Transverse colon (tissue), 4 donors: ENCODE results near the gene RBBP8. TPM values are rescaled to one million over a fixed set of nuclear protein-coding genes. Genes with fewer than 3 reads are reported as not detected.

ENCODE experiments used
- DNase-seq: peaks from one replicate; pipeline ENCODE4 v3.0.0-alpha.2; 2019
- H3K27ac ChIP-seq, 4 donors: fragments of 200-600 bp; sonication (generic); 2 replicates each; pipeline ENCODE4 v1.5.1; 2016 to 2018; ENCODE audit warnings: inconsistent platforms in 4 of 4
- H3K27me3 ChIP-seq: fragments of 200-600 bp; sonication (generic); 2 replicates; pipeline ENCODE4 v1.5.1; 2017; ENCODE audit warnings: inconsistent platforms
- H3K36me3 ChIP-seq, 4 donors: fragments of 200-600 bp; sonication (generic); 2 replicates each; pipeline ENCODE4 v1.5.1; 2017 to 2019; ENCODE audit warnings: inconsistent platforms in 4 of 4
- H3K4me1 ChIP-seq, 4 donors: fragments of 200-600 bp; sonication (generic); 2 replicates each; pipeline ENCODE4 v1.5.1; 2017 to 2020; ENCODE audit warnings: inconsistent platforms in 4 of 4
- H3K4me3 ChIP-seq, 4 donors: fragments of 200-600 bp; sonication (generic); 1 replicate in 1 of 4; 2 replicates in 3 of 4; pipeline versions ENCODE4 v1.5.1 to v1.6.1; 2017 to 2019; ENCODE audit warnings: inconsistent platforms in 4 of 4
- H3K9me3 ChIP-seq, 2 donors: fragments of 200-600 bp; sonication (generic); 2 replicates each; pipeline ENCODE4 v1.5.1; 2017 to 2019; ENCODE audit warnings: inconsistent platforms in 2 of 2
- CTCF ChIP-seq, 5 experiments: fragments of 200-600 bp in 3 of 5; fragments of 450-650 bp in 2 of 5; sonication (generic) in 3 of 5; IDR thresholded peaks; 1 replicate in 2 of 5; 2 replicates in 3 of 5; pipeline ENCODE4 v1.5.1; 2016 to 2017; ENCODE audit warnings: antibody characterized with exemption in 5 of 5, inconsistent platforms in 3 of 5, mild to moderate bottlenecking in 2 of 5, moderate library complexity in 1 of 5
- EP300 ChIP-seq: sonication (generic); formaldehyde crosslinking; IDR thresholded peaks from one replicate; pipeline ENCODE4 v1.6.1; 2017; ENCODE audit warnings: antibody characterized with exemption, low read depth
- POLR2A ChIP-seq: fragments of 450-650 bp; IDR thresholded peaks from one replicate; pipeline ENCODE4 v1.6.1; 2016; ENCODE audit warnings: antibody characterized with exemption, mild to moderate bottlenecking, moderate library complexity
- POLR2AphosphoS5 ChIP-seq, 3 donors: sonication (generic); formaldehyde crosslinking; IDR thresholded peaks; one replicate each; pipeline ENCODE4 v1.6.1; 2016; ENCODE audit warnings: antibody characterized with exemption in 3 of 3
- WGBS, 2 donors: methylation state at CpG; one replicate each; pipeline ENCODE4 v1.1.5; 2018; ENCODE audit warnings: low coverage in 1 of 2; 5-methylcytosine and 5-hydroxymethylcytosine counted together
- in situ Hi-C, 4 donors: fragments of 200-750 bp; cut with MboI; loops; one replicate each; pipeline versions ENCODE4 v1.15.0 to v1.15.1; 2017; ENCODE audit warnings: low sequenced_read_pairs in 3 of 4, low pct_ligation_motif_present in 1 of 4, low pct_unique_long_range_greater_than_20kb in 1 of 4
- intact Hi-C: fragments of 100-400 bp; cut with DNase I; formaldehyde crosslinking; loops from one replicate; pipeline ENCODE4 v1.15.1; 2023; ENCODE audit warnings: low total_unique reads
- total RNA-seq, 4 donors: library from RNA; depleted of rRNA; stranded (reverse); fragments of >200 nt; gene quantifications; one replicate each; pipeline ENCODE4 v1.1.0, GENCODE V29; 2016

RBBP8 gene
- total RNA-seq, 4 donors from 2014 or later: 20.7 to 44.1 (median 38.6) TPM

- H3K36me3 ChIP-seq: no peaks in the 10 kb centered on the region
- H3K27me3 ChIP-seq: no peaks in the 10 kb centered on the region
- no peak for DNase-seq
- no peak overlapping the region for H3K27ac ChIP-seq
- WGBS, 2 donors: 77 to 79% methylated on average over 6 of the region's 6 CpGs
- no peak overlapping the region for H3K4me3 ChIP-seq
- intact Hi-C loops: no loop called here
- H3K4me1 ChIP-seq: peaks cover 0 to 2% (median 0%) of the 10 kb centered on the region in 4 donors
- H3K9me3 ChIP-seq: no peaks in the 10 kb centered on the region
- TF ChIP-seq CTCF (IDR thresholded peaks at IDR 0.05) (no peak), POLR2A (no peak), EP300 (no peak), POLR2AphosphoS5 (IDR thresholded peaks at IDR 0.05) (no peak)
- in situ Hi-C loops: no loop called here
These were observed 121.4 kb downstream of the RBBP8 start for GRCh38 chr18:23054553-23054952.

GRCh38 chr18:23056315-23056714 lies 123.2 kb downstream of the RBBP8 start:
- DNase-seq: no peak
- TF ChIP-seq POLR2AphosphoS5 (IDR thresholded peaks at IDR 0.05): no peak
- no peak for TF ChIP-seq POLR2A
- no peak for TF ChIP-seq CTCF (IDR thresholded peaks at IDR 0.05)
- no peak for TF ChIP-seq EP300
- no peaks in the 10 kb centered on the region for H3K27me3 ChIP-seq
- H3K4me3 ChIP-seq: no peak overlapping the region
- peaks cover 0 to 2% (median 0%) of the 10 kb centered on the region in 4 donors for H3K4me1 ChIP-seq
- in situ Hi-C loops (no loop called here), intact Hi-C loops (no loop called here)
- WGBS, 2 donors: 62 to 90% methylated on average over 1 to 4 of the region's 4 CpGs
- H3K36me3 ChIP-seq: no peaks in the 10 kb centered on the region
- H3K27ac ChIP-seq: no peak overlapping the region
- H3K9me3 ChIP-seq: no peaks in the 10 kb centered on the region

- 98% methylated on average over 2 of the region's 2 CpGs; no CpG with 5 or more reads in 1 of the 2 donors for WGBS, 2 donors
- no peak overlapping the region for H3K4me3 ChIP-seq
- TF ChIP-seq EP300: no peak
- no peak for TF ChIP-seq CTCF (IDR thresholded peaks at IDR 0.05)
- no peak for TF ChIP-seq POLR2A
- TF ChIP-seq POLR2AphosphoS5 (IDR thresholded peaks at IDR 0.05): no peak
- DNase-seq: no peak
- in situ Hi-C loops: no loop called here
- H3K27ac ChIP-seq: no peak overlapping the region
- H3K9me3 ChIP-seq: no peaks in the 10 kb centered on the region
- peaks cover 0 to 2% (median 0%) of the 10 kb centered on the region in 4 donors for H3K4me1 ChIP-seq
- intact Hi-C loops: no loop called here
- no peaks in the 10 kb centered on the region for H3K36me3 ChIP-seq
- H3K27me3 ChIP-seq: no peaks in the 10 kb centered on the region
These were observed 124.0 kb downstream of the RBBP8 start for GRCh38 chr18:23057096-23057495.

- Histone ChIP-seq H3K9me3 (no peaks in the 10 kb centered on the region), H3K27me3 (no peaks in the 10 kb centered on the region), H3K36me3 (no peaks in the 10 kb centered on the region), H3K27ac (no peak overlapping the region), H3K4me1 (peaks cover 0 to under 1% (median 0%) of the 10 kb centered on the region in 4 donors), H3K4me3 (no peak overlapping the region)
- 81 to 84% methylated on average over 7 of the region's 7 CpGs for WGBS, 2 donors
- intact Hi-C loops (no loop called here), in situ Hi-C loops (no loop called here)
- no peak for TF ChIP-seq POLR2AphosphoS5 (IDR thresholded peaks at IDR 0.05)
- TF ChIP-seq POLR2A: no peak
- TF ChIP-seq CTCF (IDR thresholded peaks at IDR 0.05): no peak
- TF ChIP-seq EP300: no peak
- no peak for DNase-seq
These were observed 125.8 kb downstream of the RBBP8 start for GRCh38 chr18:23058746-23059415.
